Gastroesophageal sphincter (tissue), 4 donors: ENCODE results near the gene GNL2. TPM values are rescaled to one million over a fixed set of nuclear protein-coding genes. Genes with fewer than 3 reads are reported as not detected.

Experiments
- ATAC-seq: fragments of 150-250 bp; one replicate; pipeline ENCODE4 v1.9.1; 2016; ENCODE audit warnings: mild to moderate bottlenecking, moderate library complexity
- H3K27ac ChIP-seq, 4 donors: fragments of 200-600 bp; sonication (generic) in 3 of 4; 1 replicate in 3 of 4; 2 replicates in 1 of 4; pipeline ENCODE4 v1.5.1; 2016 to 2019
- H3K27me3 ChIP-seq: fragments of 200-600 bp; sonication (generic); one replicate; pipeline ENCODE4 v1.5.1; 2019
- H3K36me3 ChIP-seq, 2 donors: fragments of 200-600 bp; sonication (generic); one replicate each; pipeline ENCODE4 v1.5.1; 2019; ENCODE audit warnings: control low read depth in 1 of 2
- H3K4me1 ChIP-seq, 3 donors: fragments of 200-600 bp; sonication (generic); 1 replicate in 2 of 3; 2 replicates in 1 of 3; pipeline ENCODE4 v1.5.1; 2016 to 2019; ENCODE audit warnings: control low read depth in 2 of 3
- H3K4me3 ChIP-seq, 2 donors: fragments of 200-600 bp; sonication (generic); one replicate each; pipeline ENCODE4 v1.5.1; 2019; ENCODE audit warnings: mild to moderate bottlenecking in 1 of 2, moderate library complexity in 1 of 2
- H3K9me3 ChIP-seq, 3 donors: fragments of 200-600 bp; sonication (generic); one replicate each; pipeline ENCODE4 v1.5.1; 2017 to 2019; ENCODE audit warnings: control low read depth in 2 of 3
- EP300 ChIP-seq: sonication (generic); formaldehyde crosslinking; IDR thresholded peaks from one replicate; pipeline ENCODE4 v1.6.1; 2017; ENCODE audit warnings: antibody characterized with exemption, mild to moderate bottlenecking
- POLR2A ChIP-seq, 2 donors: fragments of 450-650 bp; IDR thresholded peaks; one replicate each; pipeline ENCODE4 v1.6.1; 2017; ENCODE audit warnings: antibody characterized with exemption in 2 of 2, mild to moderate bottlenecking in 2 of 2, moderate library complexity in 1 of 2
- POLR2AphosphoS5 ChIP-seq: sonication (generic); formaldehyde crosslinking; IDR thresholded peaks from one replicate; pipeline ENCODE4 v1.6.1; 2017; ENCODE audit warnings: antibody characterized with exemption
- WGBS, 2 donors: methylation state at CpG; one replicate each; pipeline ENCODE4 v1.1.5; 2018; ENCODE audit warnings: low coverage in 1 of 2; 5-methylcytosine and 5-hydroxymethylcytosine counted together
- total RNA-seq, 4 donors: library from RNA; depleted of rRNA; stranded (reverse); fragments of >200 nt; gene quantifications; one replicate each; pipeline ENCODE4 v1.1.0, GENCODE V29; 2016
- TF ChIP-seq, protein P1 (sequence below), 4 experiments: fragments of 200-600 bp in 2 of 4; fragments of 450-650 bp in 2 of 4; sonication (generic) in 1 of 4; IDR thresholded peaks; one replicate each; pipeline ENCODE4 v1.5.1; 2017 to 2019; ENCODE audit warnings: antibody characterized with exemption in 4 of 4, mild to moderate bottlenecking in 2 of 4, moderate library complexity in 2 of 4

Gene GNL2
- total RNA-seq, 4 donors from 2014 or later, result 26.7 to 43.2 (median 29.7) TPM

DNA sequence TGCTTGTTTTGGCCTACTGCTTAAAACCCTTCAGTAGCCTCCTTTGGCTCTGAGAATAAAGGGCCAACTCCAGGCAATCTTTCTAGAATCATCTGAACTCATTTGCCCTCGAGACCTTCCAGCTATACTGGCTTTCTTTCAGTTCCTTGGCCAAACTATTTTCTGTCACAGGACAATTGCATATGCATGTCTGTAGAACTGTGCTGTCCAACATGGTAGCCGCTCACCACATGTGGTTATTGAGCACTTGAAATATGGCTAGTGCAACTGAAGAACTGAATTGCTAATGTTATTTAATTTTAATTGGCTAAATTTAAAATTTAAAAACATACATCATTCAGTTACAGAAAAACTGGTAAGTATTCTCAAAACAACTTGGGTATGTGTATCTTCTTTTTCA is 14.3 kb upstream of the GNL2 start:
- no peaks in the 10 kb centered on the region for H3K4me1 ChIP-seq
- no peak for ATAC-seq
- peaks cover 35% of the 10 kb centered on the region for H3K27me3 ChIP-seq
- H3K36me3 ChIP-seq, result no peaks in the 10 kb centered on the region
- no peak overlapping the region for H3K27ac ChIP-seq
- no peaks in the 10 kb centered on the region for H3K9me3 ChIP-seq
- 62 to 92% methylated on average over 2 of the region's 2 CpGs for WGBS, 2 donors
- H3K4me3 ChIP-seq, result no peak overlapping the region
- TF ChIP-seq POLR2A (IDR thresholded peaks at IDR 0.05), result no peak
- no peak for TF ChIP-seq EP300
- TF ChIP-seq, protein P1, sequence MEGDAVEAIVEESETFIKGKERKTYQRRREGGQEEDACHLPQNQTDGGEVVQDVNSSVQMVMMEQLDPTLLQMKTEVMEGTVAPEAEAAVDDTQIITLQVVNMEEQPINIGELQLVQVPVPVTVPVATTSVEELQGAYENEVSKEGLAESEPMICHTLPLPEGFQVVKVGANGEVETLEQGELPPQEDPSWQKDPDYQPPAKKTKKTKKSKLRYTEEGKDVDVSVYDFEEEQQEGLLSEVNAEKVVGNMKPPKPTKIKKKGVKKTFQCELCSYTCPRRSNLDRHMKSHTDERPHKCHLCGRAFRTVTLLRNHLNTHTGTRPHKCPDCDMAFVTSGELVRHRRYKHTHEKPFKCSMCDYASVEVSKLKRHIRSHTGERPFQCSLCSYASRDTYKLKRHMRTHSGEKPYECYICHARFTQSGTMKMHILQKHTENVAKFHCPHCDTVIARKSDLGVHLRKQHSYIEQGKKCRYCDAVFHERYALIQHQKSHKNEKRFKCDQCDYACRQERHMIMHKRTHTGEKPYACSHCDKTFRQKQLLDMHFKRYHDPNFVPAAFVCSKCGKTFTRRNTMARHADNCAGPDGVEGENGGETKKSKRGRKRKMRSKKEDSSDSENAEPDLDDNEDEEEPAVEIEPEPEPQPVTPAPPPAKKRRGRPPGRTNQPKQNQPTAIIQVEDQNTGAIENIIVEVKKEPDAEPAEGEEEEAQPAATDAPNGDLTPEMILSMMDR (IDR thresholded peaks at IDR 0.05), result no peak
- no peak for TF ChIP-seq POLR2AphosphoS5

DNA sequence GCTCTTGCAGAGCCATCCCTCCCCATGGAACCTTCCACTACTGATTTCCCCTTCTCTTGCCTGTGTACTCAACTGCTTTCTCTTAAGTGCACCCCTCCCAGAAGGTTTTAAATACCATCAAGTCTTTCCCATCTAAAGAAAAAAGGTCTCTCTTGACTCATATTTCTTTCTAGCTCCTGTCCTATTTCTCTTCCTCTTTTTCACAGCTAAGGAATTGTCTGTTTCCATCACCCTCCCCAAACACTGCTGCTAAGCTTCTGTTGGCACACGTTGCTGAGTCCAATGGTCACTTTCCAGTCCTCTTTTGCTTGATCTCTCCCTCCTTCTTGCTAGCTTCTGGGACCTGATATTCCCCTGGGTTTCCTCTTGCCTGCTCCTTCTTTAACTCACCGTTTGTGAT is 13.3 kb upstream of the GNL2 start:
- Histone ChIP-seq H3K36me3 (no peaks in the 10 kb centered on the region), H3K4me1 (no peaks in the 10 kb centered on the region), H3K27ac (no peak overlapping the region), H3K27me3 (peaks cover 25% of the 10 kb centered on the region), H3K9me3 (no peaks in the 10 kb centered on the region), H3K4me3 (no peak overlapping the region)
- no peak for TF ChIP-seq POLR2AphosphoS5
- no peak for TF ChIP-seq EP300
- TF ChIP-seq POLR2A (IDR thresholded peaks at IDR 0.05), result no peak
- TF ChIP-seq, protein P1 (IDR thresholded peaks at IDR 0.05), result no peak
- 27% methylated on average over 2 of the region's 2 CpGs for WGBS, 2 donors
- ATAC-seq, result no peak

DNA sequence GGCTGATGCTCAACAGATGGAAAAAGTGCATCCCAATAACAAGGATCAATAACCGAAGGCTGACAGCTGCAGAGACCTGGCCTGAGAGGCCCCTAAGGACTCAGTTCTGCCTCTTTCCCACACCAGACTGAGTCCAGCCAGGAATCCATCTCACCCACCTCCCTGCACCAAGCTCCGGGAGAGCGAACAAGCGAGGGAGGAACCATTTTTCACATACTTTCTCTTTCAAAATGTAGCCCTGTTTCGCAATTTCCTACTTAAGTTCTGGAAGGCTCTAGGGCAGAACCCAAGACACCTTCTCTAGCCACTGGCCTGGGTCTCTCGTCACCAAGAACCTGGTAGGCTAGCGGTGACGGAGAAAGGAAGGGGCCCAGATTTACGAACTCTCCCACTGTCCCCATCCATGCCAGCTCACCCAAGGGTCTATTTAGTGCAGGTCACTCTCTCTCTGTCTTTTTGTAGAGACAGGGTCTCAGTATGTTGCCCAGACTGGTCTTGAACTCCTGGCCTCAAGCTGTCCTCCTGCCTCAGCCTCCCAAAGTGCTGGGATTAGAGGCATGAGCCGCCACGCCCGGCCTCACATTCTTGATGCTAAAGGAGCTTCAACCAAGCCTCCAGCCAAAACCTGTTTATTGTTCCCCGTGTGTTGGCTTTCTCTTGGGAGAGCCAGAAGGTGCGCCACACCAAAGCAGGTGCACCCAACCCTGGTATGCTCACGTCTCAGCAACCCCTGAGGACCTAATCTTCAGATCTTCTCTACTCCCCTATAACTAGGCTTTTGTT is 10.9 kb upstream of the GNL2 start:
- no peak for ATAC-seq
- Histone ChIP-seq H3K36me3 (no peaks in the 10 kb centered on the region), H3K4me3 (no peak overlapping the region), H3K9me3 (no peaks in the 10 kb centered on the region), H3K27ac (no peak overlapping the region), H3K27me3 (peaks cover 20% of the 10 kb centered on the region), H3K4me1 (no peaks in the 10 kb centered on the region)
- 73 to 83% methylated on average over 1 to 11 of the region's 15 CpGs for WGBS, 2 donors
- TF ChIP-seq POLR2AphosphoS5, result no peak
- TF ChIP-seq POLR2A (IDR thresholded peaks at IDR 0.05), result no peak
- no peak for TF ChIP-seq EP300
- TF ChIP-seq, protein P1 (IDR thresholded peaks at IDR 0.05), result no peak

DNA sequence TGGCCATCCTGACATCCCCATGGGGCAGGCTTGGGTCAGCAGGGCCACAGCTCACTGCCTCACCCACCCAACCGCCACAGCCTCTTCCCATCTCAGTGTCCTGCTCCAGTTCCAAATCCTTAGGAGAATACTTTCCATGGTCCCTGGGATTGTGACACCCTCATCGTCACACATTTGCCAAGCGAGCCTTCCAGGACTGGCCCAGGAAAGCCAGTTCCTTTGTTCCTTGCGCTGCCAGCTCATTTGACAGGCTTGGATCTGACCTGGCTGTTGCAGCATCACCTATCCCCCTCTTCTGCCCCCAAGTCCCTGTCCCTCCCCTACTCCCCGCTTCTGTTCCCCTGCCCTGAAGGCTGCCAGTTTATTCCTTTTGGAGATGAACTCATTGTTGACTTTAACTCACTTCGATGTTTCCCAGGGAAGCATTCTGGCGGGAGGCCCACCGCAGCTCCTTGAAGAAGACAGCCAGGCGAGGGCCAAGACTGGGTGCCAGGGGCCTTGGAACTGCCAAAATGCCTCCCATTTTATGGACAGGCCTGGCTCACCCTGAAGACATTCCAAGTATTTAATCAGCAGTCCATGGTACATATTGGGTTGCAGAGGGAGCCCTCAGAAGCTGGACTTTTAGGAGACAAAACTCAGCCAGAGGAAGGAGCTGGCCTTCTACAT is 10.2 kb upstream of the GNL2 start:
- Histone ChIP-seq H3K27ac (peak overlapping the region in 1 of 4 donors; percentile 17), H3K4me1 (no peaks in the 10 kb centered on the region), H3K36me3 (no peaks in the 10 kb centered on the region), H3K4me3 (no peak overlapping the region), H3K27me3 (peaks cover 20% of the 10 kb centered on the region), H3K9me3 (no peaks in the 10 kb centered on the region)
- 68 to 83% methylated on average over 4 of the region's 9 CpGs for WGBS, 2 donors
- no peak for ATAC-seq
- TF ChIP-seq EP300 (no peak), POLR2AphosphoS5 (no peak), POLR2A (IDR thresholded peaks at IDR 0.05) (no peak)
- TF ChIP-seq, protein P1 (IDR thresholded peaks at IDR 0.05), result no peak
